HL-60/S4 (cell line): Measurements from ENCODE around the gene TBC1D8.

ENCODE experiments used
- in situ Hi-C: fragments of 300-500 bp; cut with MboI; formaldehyde crosslinking; loops from 2 replicates; pipeline ENCODE4 v1.14.3; 2022; ENCODE audit warnings: low sequenced_read_pairs

Gene TBC1D8

DNA sequence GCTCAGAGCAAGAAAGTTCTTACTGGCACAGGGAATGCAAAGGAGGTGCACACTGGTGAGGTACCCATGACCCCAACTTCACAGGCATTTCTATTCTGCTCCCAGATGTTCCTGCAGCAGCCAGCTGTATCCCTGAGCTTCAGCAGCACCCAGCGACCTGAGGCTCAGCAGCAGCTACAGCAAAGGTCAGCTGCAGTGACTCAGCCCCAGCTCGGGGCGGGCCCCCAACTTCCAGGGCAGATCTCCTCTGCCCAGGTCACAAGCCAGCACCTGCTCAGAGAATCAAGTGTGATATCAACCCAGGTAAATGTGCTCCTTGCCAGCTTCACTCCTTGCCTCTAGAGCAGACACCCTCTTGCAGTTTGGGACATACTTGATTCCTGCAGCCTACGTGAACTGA is 163.2 kb downstream of the TBC1D8 start:
- in situ Hi-C loops, result loop anchor here (25.0 kb wide), 1 partner anchor 251 kb away; no protein-coding TSS in a partner anchor

DNA sequence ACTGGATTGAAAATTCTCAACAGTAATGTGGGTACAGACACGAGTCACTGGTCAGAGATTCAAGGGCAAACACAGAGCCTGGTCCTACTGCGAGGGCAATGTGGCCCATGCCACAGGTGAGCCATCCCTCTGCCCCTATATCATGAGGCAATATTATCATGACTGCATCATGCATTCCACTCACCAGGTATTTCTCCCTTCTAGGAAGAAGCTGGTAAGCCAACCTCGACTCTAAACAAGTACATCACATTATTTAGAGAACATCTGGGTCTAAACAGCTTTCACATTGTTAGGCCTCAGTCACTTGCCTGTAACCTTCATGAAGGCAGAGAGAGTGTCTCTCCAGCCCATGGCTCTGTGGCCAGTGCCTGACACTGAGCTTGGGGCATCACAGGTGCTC is 163.6 kb downstream of the TBC1D8 start:
- in situ Hi-C loops, result loop anchor here (25.0 kb wide), 1 partner anchor 250 kb away; no protein-coding TSS in a partner anchor

DNA sequence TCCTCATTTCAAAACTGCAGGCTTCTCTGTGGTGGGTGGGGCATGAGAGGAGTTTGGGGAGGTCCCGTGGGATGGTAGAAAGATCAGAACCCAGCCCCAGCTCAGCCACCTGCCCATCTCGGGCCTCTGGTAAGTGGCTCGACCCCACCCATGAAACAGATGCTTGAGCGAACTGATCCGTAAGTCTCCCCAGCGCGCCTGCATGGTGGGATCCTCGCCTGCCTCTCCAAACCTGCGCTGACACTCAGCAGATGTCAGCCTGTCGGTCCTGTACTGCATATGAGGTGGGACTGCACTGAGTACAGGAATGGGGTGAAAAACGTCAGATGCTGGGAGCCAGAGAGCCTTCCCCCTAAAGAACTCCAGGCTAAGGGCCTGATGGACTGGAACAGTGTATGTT is 165.0 kb downstream of the TBC1D8 start:
- in situ Hi-C loops, result loop anchor here (25.0 kb wide), 1 partner anchor 249 kb away; no protein-coding TSS in a partner anchor

DNA sequence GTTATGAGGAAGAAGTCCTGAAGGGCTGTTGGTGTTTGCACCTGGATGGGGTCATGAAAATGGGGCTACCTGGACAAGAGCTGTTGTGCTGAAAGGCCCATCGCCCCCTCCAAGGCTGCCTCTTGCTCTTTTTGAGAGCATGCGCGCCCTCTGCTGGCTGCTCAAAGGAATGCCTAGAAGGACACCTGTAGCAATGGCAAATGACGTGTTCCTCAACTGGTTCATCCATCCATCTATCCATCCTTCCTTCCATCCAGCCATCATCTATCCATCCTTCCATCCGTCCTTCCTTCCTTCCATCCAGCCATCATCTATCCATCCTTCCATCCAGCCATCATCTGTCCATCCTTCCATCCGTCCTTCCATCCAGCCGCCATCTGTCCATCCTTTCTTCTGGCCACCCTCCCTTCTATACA is 166.3 kb downstream of the TBC1D8 start:
- in situ Hi-C loops, result loop anchor here (25.0 kb wide), 1 partner anchor 248 kb away; no protein-coding TSS in a partner anchor

DNA sequence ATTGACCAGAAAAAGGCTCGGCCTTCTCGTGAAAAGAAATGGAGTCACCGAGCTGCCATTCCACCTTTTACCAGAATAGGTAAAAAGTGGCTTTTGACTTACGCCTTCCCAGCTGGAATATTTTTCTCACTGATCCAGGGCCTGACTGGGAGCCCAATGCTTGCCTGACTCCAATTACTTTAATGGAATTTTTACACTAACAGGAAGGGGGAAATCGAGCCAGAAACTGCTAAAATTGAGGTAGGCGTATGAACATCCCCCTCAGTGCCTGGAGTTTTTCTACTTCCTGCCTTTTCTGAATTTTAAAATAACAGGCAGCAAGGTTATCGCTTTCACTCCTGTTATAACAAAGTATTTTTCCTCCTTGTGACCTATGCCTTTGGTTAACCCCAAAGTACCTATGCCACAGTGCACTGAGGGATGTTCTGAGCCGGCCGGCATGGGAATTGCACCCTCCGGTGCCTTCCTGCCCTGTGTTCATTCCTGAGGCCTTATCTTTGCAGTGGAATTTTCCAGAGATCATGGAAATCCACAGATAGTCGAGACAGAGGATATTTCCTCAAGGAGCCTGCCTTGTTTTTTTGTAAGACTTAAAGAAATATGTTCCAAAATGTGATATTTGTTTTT is 167.4 kb downstream of the TBC1D8 start:
- in situ Hi-C loops, result loop anchor here (25.0 kb wide), 1 partner anchor 246 kb away; no protein-coding TSS in a partner anchor

DNA sequence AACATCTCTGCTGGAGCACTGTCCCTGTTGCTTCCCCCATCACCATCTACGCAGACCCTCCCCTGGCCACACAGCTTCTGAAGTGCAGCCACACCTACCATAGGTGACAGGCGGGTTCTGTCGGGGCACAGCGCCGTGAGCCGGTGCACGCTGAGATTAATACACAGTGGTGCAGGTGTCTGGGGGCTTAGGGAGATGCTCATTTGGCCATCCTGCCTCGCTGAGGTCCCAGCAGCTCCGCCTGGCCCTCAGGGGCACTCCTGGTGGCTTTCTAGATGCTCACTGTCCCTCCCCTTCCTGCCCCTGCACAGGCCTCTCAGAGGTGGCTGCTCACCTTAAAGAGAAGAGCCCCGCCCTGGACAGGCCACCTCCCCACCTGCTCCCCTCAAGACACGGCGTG is 168.0 kb downstream of the TBC1D8 start:
- in situ Hi-C loops, result loop anchor here (25.0 kb wide), 1 partner anchor 246 kb away; no protein-coding TSS in a partner anchor

DNA sequence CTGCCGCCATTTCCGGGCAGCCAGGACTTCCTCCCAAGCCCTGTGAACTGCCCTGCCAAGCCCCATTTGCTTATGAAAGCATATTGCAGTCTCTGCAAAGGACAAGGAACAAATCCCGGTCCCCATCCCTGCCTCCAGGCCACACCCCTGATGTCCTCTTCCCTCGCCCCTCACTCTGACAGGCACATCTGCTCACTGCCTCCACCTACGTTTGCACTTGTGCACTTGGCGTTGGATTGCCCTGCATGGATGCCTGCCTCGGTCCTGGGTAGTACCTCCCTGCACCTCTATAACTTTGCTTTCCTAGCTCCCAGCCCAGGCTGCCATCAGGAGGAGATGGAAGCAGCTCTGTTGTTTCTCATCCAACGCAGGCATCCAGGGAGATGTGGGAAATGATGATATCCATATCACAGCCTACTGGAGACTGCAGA is 168.7 kb downstream of the TBC1D8 start:
- in situ Hi-C loops, result loop anchor here (25.0 kb wide), 1 partner anchor 245 kb away; no protein-coding TSS in a partner anchor

DNA sequence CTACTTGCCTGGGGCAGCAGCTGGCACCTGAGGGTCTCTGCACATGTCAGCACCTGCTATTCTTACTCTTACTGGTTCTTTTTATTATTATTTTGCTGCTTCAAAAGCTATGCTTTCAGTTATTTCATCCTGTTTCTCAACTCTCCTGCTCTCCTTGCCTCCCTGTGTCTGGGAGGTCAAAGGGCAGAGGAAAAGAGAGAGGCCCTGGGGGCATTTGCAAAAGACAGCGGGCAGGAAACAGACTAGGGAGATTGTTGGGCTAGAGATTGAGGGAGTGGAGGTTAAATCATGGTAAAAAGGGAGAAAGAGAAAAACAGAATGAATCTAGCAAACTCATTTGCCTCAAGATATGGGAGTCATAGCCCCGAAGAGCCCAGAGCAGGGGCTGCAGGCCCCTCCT is 170.2 kb downstream of the TBC1D8 start:
- in situ Hi-C loops, result loop anchor here (25.0 kb wide), 1 partner anchor 244 kb away; no protein-coding TSS in a partner anchor

DNA sequence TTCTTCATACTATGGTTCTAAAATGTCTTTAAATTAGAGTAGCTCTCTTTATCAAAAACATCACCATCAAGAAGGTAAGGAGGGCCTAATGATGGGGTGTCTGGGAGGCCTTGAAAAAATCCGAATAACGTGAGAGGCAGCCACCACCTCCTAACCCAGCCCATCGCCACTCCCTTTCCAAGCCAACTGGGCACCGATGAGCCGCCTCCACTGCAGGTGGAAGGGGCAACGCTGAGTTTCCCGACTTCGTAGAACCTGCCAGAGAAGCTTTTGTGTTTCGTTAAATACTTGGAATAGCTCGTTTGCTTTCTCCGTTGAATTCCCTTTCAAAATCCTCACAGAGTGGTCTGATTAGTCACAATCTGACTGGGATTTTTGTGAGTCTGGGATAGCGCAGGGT is 171.1 kb downstream of the TBC1D8 start:
- in situ Hi-C loops, result loop anchor here (25.0 kb wide), 1 partner anchor 243 kb away; no protein-coding TSS in a partner anchor

DNA sequence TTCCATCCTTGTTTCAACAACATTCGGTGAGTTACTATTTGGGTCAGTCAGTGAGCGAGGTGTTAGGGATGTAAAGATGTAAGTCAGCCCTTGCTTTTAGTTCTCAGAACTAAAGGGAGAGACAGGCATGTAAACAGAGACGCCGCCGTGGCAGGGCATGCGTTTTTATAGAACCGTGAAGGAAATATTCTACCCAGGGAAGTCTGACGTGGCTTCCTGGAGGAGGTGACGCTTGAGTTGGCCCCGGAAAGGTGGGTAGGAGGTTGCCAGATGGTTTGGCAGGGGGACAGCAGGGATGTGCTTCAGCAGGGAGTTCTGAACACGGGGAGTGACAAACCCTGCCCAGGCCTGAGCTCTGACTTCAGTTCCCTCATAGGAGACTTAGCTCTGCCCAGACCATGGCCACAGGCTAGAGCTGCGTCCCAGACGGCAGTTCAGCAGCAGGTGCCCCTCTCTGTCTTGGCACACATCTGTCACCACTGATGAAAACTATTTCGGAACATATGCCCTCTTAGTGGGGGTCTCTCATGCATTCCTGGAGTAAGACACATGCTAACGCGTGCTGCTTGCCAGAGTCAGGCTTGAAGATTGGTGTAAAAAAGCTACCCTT is 172.5 kb downstream of the TBC1D8 start:
- in situ Hi-C loops, result loop anchor here (25.0 kb wide), 1 partner anchor 241 kb away; no protein-coding TSS in a partner anchor

DNA sequence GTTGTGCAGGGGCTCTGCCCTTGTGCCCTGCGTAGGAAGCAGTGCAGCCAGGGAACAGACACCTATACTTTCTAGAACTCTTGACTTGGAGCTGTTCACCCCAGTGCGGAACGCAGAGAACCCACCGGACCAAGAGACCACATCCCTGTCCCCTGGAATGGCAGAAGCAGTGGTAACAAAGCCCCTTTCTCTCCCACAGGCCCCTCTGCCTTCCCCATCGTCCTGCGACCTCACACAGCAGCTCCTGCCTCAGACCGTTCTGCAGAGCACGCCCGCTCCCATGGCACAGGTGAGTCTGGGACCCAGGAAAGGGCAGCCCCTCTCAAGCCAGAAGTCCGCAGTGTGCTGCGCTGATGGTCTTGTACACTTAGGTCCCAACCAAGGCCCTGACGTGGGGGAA is 173.7 kb downstream of the TBC1D8 start:
- in situ Hi-C loops, result loop anchor here (25.0 kb wide), 1 partner anchor 240 kb away; no protein-coding TSS in a partner anchor

DNA sequence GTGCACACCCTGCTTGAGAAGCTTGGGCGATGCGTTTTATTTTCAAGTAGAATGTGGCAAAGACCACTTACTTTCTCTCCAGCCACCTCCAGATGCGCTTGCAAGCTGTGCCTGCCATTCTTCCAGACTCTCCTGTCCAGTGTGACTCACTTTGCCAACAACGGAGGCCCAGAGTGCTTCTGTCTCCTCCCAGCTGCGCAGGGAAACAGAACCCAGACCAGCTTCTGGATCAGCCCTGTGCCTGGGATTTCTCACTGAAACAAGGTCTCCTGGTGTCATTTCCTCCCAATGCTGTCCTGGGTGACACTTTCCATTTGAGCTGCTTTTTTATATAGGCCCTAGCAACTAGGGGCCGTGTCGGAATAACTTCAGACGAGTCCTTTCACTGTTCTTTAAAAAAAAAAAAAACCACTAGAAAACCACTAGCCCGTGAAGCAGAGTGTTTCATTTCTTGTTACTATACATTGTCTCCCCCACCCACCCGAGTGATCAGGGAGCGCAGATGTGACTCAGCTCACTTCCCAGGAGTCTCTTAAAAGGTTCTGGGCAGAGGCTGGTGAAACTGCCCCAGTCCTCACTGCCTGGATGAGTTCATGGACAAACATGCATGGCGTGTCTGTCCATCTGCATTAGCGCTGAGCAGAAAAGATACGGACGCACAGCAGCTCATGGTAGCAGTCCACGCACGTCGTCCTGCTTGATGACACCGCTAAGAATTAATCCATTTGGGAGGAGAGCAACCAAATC is 174.4 kb downstream of the TBC1D8 start:
- in situ Hi-C loops, result loop anchor here (25.0 kb wide), 1 partner anchor 240 kb away; no protein-coding TSS in a partner anchor

DNA sequence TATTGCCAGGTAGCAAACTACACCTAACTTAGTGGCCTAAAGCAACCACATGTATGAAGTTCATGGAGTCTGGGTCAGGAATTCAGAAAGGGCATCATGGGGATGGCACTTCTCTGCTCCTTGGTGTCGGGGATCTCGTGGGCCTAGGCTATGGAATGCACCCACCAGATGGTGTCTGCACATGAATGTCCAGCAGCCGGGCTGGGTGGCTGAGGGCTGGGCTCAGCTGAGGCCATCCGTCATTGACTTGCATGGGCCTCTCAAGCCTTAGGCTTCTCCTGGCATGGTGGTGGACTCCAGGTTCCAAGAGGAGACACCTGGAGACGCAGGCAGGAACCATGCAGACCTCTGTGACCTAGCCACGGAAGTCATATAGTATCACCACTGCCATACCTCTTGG is 175.1 kb downstream of the TBC1D8 start:
- in situ Hi-C loops, result loop anchor here (25.0 kb wide), 1 partner anchor 239 kb away; no protein-coding TSS in a partner anchor

DNA sequence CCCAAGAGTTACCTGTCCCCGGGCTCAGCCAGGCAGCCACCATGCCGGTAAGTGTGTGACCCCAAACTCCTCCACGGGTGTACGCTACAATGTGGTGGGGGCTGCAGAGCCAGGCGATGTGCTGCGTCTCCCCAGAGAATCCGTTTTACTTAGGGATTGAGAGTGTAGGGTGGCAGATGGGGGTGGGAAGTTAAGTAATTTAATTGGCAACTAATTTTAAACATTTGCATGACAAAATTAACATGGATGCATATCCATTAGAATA is 175.7 kb downstream of the TBC1D8 start:
- in situ Hi-C loops, result loop anchor here (25.0 kb wide), 1 partner anchor 238 kb away; no protein-coding TSS in a partner anchor

DNA sequence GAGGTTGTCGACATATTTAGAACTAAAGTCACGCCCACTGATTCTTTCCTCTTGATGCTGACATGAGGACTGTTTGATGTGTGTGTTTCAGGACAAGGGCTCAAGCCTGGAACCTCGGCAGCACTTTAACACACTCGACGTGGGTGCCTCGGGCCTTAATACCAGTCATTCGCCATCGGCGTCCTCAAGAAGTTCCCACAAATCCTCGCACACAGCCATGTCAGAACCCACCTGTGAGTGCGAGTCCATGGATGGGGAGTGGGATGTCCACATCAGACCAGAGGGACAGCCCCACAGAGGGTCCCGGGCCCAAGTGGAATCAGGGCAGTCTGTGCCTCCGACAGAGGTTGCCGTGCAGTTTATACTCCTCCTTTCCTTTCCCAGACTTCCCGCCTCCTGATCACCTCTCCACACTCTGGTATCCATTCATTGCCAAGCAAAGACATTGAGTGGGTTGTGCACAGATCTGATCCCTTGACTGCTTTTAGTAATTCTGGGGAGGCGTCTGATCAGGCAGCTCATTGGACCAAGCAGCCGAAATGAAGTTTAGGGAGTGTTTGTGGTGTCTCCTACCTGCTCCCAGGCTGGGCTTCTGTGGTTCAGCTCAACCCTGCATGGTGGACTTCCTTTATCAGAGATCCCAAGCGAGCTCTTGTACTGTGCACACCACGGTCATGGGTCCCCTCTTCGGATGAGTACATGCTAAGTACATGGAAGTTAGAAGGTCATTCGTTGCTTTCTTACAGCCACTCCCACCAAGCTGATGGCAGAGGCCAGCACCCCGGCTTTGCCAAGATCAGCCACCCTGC is 176.3 kb downstream of the TBC1D8 start:
- in situ Hi-C loops, result loop anchor here (25.0 kb wide), 1 partner anchor 238 kb away; no protein-coding TSS in a partner anchor

DNA sequence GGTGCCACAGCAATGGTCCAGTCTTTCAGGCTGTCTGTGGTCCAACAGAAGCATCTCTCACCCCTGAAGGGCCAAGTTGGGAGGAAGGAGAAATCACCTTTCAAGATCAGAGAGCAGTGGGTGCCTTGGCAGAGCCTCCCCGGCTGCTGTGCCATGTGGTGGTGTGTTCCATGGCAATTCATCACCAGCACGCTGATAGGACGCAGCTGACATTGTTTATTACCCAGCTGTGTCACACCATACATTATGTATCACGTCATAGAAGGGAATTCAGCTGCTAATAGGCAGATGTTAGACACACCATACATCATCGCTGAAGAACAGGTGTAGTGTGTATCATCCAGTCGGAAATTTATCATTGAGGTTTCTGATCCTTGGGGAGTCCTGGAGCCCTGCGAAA is 178.7 kb downstream of the TBC1D8 start:
- in situ Hi-C loops, result no loop called here

DNA sequence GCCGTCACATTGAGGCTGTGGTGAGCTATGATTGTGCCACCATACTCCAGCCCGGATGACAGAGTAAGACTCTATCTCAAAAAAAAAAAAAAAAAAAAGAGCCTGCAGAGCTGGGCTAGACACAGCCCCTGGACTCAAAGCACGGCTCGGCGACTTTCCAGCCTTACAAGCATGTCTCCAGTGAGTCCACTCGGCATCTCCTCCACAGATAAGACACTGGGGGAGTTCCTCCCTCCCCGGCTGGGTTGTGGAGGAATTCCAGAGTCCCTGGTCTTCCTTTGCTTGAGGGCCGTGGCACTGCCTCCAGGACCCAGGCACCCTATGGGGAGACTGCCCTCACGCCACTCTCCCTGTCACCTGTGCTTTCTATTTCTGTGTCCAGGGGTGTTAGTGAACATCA is 180.0 kb downstream of the TBC1D8 start:
- in situ Hi-C loops, result no loop called here

DNA sequence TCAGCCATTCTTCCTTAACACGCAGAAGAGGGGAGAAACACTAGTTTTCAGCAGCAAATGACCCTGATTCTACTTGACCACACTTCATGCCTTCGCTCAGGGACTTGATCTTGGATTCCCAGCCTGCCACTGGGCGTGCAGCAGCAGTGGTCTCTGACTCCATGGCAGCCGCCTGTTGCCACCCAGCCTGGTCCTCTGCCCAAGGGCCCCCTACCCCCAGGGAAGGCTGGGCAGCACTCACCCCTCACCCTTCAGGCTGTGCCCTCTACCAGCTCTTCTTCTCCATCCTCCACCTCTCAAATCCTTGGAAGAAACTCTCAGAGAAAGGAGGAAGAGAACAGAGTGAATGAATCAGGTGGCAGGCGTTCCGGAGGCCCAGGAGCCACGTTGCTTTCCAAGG is 181.2 kb downstream of the TBC1D8 start:
- in situ Hi-C loops, result no loop called here

DNA sequence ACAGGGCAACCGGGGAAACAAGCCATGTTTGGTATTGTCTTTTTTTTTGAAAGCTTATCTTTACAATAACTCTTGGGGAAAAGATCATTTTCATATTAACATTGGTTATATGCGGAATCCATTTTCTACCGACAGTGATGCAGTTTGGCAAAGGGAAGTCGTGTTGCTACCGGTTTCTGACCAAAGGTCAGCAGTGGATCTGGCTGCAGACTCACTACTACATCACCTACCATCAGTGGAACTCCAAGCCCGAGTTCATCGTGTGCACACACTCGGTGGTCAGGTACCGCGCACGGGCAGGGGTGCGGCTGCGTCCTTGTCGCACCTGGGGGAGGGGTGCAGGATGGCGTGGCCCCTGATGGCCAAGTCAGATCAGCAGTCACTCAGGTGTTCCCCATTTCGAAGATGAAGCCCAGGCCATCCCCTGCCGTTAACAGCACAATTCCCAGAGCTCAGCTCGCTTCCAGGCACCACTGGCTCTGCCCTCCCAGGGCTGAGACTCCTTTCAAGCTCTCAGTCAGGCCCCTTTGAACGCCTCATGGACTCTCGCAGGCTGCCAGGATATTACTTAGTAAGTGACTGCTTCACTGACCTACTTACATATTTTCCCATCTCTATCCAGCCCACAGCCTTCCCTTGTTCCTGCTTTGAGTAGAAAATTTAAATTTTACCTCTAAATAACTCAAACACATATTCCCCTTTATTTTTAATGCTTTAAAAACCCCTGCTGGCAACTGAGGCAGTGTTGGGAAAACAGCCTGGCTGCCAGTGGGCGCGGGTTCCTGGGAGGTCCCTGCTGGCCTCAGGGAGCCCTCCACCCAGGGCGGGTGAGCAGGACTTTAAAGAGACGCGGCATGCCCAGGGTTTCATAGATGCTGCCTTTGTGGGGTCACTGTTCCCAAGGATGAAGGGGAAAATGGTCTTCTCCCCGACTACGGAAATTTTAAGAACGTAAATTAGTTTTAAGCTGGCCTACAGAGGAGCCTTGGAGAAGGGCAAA is 182.7 kb downstream of the TBC1D8 start:
- in situ Hi-C loops, result no loop called here
